ENCODE measurements around the gene MYOZ3.

MYOZ3 gene

GRCh38 chr5:150642991-150643710, 17.9 kb upstream of the MYOZ3 start:
- no peak for DNase-seq (ENCODE audit: low read depth)
- no peak for TF ChIP-seq CTCF (IDR thresholded peaks at IDR 0.05; ENCODE audit: insufficient read depth, low read depth, low read length, missing control alignments)
- no peak overlapping the region for H3K4me3 ChIP-seq (ENCODE audit: low read depth, low read length)

GRCh38 chr5:150644058-150644457, 17.0 kb upstream of the MYOZ3 start:
- DNase-seq (ENCODE audit: low read depth): no peak
- no peak overlapping the region for H3K4me3 ChIP-seq (ENCODE audit: low read depth, low read length)
- no peak for TF ChIP-seq CTCF (IDR thresholded peaks at IDR 0.05; ENCODE audit: insufficient read depth, low read depth, low read length, missing control alignments)

- no peak for DNase-seq (ENCODE audit: low read depth)
- TF ChIP-seq CTCF (IDR thresholded peaks at IDR 0.05; ENCODE audit: insufficient read depth, low read depth, low read length, missing control alignments): no peak
- no peak overlapping the region for H3K4me3 ChIP-seq (ENCODE audit: low read depth, low read length)
Observed at GRCh38 chr5:150644514-150644913, 16.5 kb upstream of the MYOZ3 start.

- no peak for DNase-seq (ENCODE audit: low read depth)
- H3K4me3 ChIP-seq (ENCODE audit: low read depth, low read length): no peak overlapping the region
- TF ChIP-seq CTCF (IDR thresholded peaks at IDR 0.05; ENCODE audit: insufficient read depth, low read depth, low read length, missing control alignments): no peak
Observed at GRCh38 chr5:150645070-150645700, 15.9 kb upstream of the MYOZ3 start.

- no peak for TF ChIP-seq CTCF (IDR thresholded peaks at IDR 0.05; ENCODE audit: insufficient read depth, low read depth, low read length, missing control alignments)
- no peak for DNase-seq (ENCODE audit: low read depth)
- no peak overlapping the region for H3K4me3 ChIP-seq (ENCODE audit: low read depth, low read length)
Observed at GRCh38 chr5:150647275-150648251, 13.5 kb upstream of the MYOZ3 start.

- DNase-seq (ENCODE audit: low read depth): no peak
- no peak overlapping the region for H3K4me3 ChIP-seq (ENCODE audit: low read depth, low read length)
- no peak for TF ChIP-seq CTCF (IDR thresholded peaks at IDR 0.05; ENCODE audit: insufficient read depth, low read depth, low read length, missing control alignments)
Observed at GRCh38 chr5:150648294-150649107, 12.6 kb upstream of the MYOZ3 start.
